ENCODE data around the gene NEURL1.

Gene NEURL1

DNA sequence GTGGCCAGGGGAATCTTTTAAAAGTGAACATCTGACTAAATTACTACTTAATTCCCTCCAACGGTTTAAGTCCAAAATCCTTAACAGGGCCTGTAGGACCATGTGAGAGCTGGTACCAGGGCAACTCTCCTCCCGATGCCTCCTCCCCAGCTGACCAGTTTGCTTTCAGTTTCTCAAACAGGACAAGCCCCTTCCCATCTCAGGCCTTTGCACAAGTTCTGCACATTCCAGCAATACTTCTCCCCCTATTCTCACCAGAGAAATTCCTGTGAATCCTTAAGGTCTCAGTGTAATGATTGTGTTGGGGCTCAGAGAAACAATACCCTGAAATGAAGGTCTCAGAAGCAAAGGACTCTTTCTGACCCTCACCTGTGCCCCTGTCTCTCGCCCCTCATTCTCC, 26.8 kb upstream of the NEURL1 start:
- H3K27ac ChIP-seq, result no peak overlapping the region
- H3K27me3 ChIP-seq (replicated peaks), result peaks cover 3% of the 10 kb centered on the region
- H3K4me3 ChIP-seq (ENCODE audit: low read depth, low read length), result no peak overlapping the region
- in situ Hi-C loops (cut with HindIII; ENCODE audit: low pct_ligation_motif_present, low sequenced_read_pairs), result no loop called here
- no peak for DNase-seq
- H3K36me3 ChIP-seq (replicated peaks), result no peaks in the 10 kb centered on the region
- TF ChIP-seq, protein P1, sequence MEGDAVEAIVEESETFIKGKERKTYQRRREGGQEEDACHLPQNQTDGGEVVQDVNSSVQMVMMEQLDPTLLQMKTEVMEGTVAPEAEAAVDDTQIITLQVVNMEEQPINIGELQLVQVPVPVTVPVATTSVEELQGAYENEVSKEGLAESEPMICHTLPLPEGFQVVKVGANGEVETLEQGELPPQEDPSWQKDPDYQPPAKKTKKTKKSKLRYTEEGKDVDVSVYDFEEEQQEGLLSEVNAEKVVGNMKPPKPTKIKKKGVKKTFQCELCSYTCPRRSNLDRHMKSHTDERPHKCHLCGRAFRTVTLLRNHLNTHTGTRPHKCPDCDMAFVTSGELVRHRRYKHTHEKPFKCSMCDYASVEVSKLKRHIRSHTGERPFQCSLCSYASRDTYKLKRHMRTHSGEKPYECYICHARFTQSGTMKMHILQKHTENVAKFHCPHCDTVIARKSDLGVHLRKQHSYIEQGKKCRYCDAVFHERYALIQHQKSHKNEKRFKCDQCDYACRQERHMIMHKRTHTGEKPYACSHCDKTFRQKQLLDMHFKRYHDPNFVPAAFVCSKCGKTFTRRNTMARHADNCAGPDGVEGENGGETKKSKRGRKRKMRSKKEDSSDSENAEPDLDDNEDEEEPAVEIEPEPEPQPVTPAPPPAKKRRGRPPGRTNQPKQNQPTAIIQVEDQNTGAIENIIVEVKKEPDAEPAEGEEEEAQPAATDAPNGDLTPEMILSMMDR (IDR thresholded peaks at IDR 0.05; ENCODE audit: low read depth, low read length, missing control alignments), result no peak

DNA sequence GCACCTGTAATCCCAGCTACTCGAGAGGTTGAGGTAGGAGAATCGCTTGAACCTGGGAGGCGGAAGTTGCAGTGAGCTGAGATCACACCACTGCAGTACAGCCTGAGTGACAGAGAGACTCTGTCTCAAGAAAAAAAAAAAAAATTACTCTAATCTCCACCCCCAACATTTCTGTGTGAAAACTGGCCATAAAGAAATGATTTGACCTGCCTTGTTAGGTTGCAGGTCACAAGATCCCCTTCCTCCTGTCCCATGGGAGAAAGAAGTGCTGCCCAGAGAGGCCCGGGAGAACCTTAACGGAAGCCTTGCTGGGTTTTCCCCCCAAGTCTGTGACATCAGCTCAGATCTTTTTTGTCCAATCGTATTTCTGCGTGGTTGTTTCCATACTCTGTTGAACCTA, 26.1 kb upstream of the NEURL1 start:
- Histone ChIP-seq H3K27me3 (replicated peaks) (peaks cover 3% of the 10 kb centered on the region), H3K4me3 (ENCODE audit: low read depth, low read length) (no peak overlapping the region), H3K36me3 (replicated peaks) (no peaks in the 10 kb centered on the region), H3K27ac (no peak overlapping the region)
- TF ChIP-seq, protein P1 (IDR thresholded peaks at IDR 0.05; ENCODE audit: low read depth, low read length, missing control alignments), result no peak
- in situ Hi-C loops (cut with HindIII; ENCODE audit: low pct_ligation_motif_present, low sequenced_read_pairs), result no loop called here
- no peak for DNase-seq

DNA sequence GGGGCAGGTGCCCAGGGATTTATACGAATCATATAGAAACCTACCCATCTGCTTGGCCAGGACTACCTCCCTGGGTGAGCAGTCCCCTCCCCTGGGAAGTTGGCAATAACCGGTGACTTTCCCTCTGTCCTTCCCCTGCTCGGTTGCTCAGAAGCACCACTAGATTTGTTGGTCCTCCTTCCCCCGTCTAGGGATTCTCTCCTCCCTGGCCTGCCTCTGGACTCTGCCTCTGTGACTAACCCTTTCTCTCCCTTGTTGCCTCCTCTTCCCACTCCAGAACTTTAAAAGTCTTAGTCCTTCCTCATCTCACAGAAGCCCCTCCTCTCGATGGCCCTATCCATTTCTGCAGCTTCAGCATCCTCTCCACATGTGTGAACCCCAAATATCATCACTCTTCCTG, 24.3 kb upstream of the NEURL1 start:
- no peak for DNase-seq
- TF ChIP-seq, protein P1 (IDR thresholded peaks at IDR 0.05; ENCODE audit: low read depth, low read length, missing control alignments), result no peak
- Histone ChIP-seq H3K27me3 (replicated peaks) (peaks cover 3% of the 10 kb centered on the region), H3K4me3 (ENCODE audit: low read depth, low read length) (no peak overlapping the region), H3K36me3 (replicated peaks) (no peaks in the 10 kb centered on the region), H3K27ac (no peak overlapping the region)
- in situ Hi-C loops (cut with HindIII; ENCODE audit: low pct_ligation_motif_present, low sequenced_read_pairs), result no loop called here

DNA sequence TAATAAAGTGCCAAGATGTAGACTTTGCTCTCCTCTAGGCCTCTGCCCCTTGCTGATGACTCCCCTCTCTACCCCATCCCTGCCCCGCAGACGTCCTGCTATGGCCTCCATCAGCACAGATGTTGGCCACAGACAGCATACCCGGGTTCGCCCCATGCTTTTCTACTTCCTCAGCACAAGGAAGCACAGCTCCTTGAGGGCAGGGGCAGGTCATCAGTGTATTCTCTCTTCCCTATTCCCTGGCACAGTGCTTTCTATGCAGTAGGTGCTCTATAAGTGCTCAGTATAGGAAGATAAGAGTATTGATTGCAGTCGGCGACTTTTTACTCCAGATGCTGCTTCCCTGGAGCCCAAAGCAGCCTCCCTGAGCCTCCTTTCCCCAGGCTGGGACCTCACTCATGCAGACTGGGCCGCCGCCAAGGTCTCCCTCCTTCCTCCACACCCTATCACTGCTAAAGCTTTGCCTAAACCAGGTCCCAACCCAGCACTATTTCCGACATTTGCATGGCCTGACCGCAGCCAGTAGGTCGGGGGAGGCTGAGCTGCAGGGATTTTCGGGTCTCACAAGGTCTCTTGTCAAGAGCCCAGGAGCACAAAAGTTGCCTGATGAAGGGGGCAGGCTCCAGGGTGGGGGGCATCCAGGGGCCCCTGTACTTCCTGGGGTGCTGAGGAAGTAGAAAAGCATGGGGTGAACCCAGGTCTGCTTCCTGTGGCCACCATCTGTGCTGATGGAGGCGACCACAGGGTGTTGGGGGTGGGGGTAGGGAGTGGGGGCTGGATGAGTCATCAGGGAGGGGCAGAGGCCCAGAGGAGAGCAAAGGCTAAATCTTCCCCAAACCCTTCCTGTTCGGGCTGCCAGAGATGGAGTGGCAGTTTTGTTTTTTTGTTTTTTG, 22.5 kb upstream of the NEURL1 start:
- in situ Hi-C loops (cut with HindIII; ENCODE audit: low pct_ligation_motif_present, low sequenced_read_pairs), result loop anchor here (10.0 kb wide), 1 partner anchor 56 kb away; no protein-coding TSS in a partner anchor
- no peak overlapping the region for H3K4me3 ChIP-seq (ENCODE audit: low read depth, low read length)
- no peak for DNase-seq

DNA sequence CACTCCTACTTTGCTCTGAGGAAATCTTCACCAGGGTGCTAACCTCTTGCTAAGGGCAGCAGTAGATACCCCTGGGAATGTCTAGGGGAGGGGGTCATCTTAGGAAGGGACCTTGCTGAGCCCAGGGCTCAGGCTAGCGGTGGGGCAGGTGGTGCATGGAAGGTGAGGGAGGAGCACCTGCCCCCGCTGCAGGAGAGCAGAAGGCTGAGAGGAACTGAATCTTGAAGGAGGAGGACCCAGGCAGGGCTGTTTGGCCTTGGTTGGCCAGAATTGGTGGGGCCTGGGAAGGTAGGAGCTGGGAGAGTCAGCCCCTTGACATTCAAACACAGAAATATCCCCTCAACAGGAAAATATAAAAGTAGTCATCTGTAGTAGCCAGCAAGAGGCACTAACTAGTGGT, 21.5 kb upstream of the NEURL1 start:
- no peak for DNase-seq
- Histone ChIP-seq H3K27ac (no peak overlapping the region), H3K4me3 (ENCODE audit: low read depth, low read length) (no peak overlapping the region), H3K36me3 (replicated peaks) (no peaks in the 10 kb centered on the region), H3K27me3 (replicated peaks) (no peaks in the 10 kb centered on the region)
- in situ Hi-C loops (cut with HindIII; ENCODE audit: low pct_ligation_motif_present, low sequenced_read_pairs), result loop anchor here (10.0 kb wide), 1 partner anchor 57 kb away; no protein-coding TSS in a partner anchor
- TF ChIP-seq, protein P1 (IDR thresholded peaks at IDR 0.05; ENCODE audit: low read depth, low read length, missing control alignments), result no peak

More for the DNA sequence above, 22.5 kb upstream of the NEURL1 start:
- H3K27me3 ChIP-seq (replicated peaks), result no peaks in the 10 kb centered on the region
- no peaks in the 10 kb centered on the region for H3K36me3 ChIP-seq (replicated peaks)
- H3K27ac ChIP-seq, result no peak overlapping the region
- TF ChIP-seq, protein P1 (IDR thresholded peaks at IDR 0.05; ENCODE audit: low read depth, low read length, missing control alignments), result no peak
